Stimulated activated CD4-positive, alpha-beta T cell treated with anti-CD3 and anti-CD28 coated beads, Interleukin-1b, Interleukin-23, amount 100 ng/mL, for 24 hours (primary cell): ENCODE measurements around the gene SIPA1.
A peak's percentile ranks its signal among the peaks of the same experiment; 100 is the strongest.
"Not testable (repeated sequence)": the region's sequence is repeated elsewhere in the genome, so short reads cannot be mapped to it uniquely, and the experiment has no call there.

Source experiments
- DNase-seq, 4 experiments: peaks; one replicate each; pipeline ENCODE4 v3.0.0-alpha.2; 2020; ENCODE audit warnings: low read depth in 4 of 4, low spot score in 1 of 4

SIPA1 gene

GRCh38 chr11:65658174-65659021, 20.5 kb downstream of the SIPA1 start:
- DNase-seq, result no peak

DNA sequence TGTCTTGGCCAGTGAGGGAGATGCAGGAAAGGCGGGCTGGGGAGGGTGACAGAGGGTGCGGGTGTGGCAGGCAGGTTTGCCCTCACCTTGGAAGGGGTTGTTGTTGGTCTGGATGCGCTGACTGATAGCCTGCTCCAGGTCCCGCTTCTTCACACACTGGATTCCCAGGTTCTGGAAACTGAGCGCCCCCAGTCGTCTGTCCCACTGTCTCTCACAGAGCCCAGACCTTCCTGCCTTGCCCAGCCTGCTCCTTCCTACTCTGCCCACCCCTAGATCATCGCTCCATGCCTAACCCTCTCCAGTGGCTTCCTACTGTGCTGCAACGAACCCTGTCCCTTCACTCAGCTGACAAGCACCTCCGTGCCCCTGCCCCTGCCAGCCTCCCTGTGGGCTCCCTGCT, 22.1 kb downstream of the SIPA1 start:
- DNase-seq, result no peak

- not testable (repeated sequence) for DNase-seq
Measured at GRCh38 chr11:65660908-65661307, 23.0 kb downstream of the SIPA1 start.

- DNase-seq, result no peak
Measured at GRCh38 chr11:65661599-65662246, 23.8 kb downstream of the SIPA1 start.

DNA sequence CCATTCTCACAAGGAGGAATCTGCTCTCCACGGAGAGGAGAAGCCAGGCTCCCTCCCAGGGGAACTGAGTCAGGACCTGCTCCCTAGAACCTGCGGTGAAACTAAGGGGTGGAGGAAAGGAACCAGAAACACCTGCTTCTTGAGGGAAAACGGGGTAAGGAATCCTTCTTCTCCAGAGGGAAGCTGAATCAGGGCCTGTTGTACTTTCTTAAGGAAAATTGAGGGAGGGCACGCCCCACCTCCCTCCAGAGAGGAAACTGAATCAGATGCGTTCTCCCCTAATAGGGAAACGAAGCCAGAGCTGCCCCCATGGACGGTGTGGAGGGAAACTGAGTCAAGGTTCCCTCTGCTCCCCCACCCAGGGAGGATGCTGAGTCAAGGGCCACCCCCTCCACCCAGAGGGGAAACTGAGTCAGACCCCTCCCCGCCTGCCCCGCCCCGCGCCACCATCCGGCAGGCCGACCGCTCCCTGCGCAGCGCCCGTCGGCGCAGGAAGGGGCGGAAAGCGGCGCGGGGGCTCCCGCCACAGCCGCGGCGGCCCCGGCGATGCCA, 24.4 kb downstream of the SIPA1 start:
- no peak for DNase-seq

DNA sequence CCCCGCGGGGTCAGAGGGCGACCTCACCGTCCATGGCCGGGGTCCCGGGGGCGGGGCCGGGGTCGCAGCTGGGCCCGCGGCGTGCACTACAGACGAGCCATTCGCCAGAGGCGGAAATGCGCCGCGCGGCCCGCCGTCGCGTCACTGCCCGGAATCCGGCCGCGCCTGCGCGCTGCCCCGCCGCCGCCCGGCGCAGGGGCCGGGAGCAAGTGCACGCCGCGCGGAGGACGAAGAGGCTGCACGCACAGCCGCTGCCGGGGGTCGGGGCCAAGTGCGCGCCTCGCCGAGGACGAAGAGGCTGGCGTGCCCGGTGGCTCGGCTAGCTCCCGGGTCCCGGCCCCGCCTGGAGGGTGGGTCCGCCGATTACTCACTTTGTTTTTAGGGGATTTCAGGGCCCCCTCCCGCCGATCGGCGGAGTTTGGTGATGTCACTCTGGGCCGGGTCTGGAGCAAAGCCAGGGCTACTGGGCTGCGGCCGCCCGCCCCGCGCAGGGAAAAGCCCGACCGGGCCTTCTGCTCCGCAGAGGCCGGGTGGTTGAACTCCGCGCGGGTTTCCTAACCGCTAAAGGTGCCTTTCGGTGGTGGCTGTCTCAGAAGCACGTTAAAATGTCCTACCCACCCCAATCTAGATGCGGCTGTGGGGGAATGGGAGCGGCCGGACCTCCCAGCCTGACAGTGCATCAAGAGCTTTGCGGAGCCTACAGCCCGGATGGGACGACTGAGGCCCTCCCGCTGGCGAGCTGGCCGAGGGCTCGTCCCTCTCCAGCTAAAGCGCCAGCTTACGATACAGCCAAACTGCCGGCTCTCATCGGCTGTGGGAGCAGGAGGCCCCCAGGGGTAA, 25.1 kb downstream of the SIPA1 start, which contains the start of gene RELA:
Gene RELA, minus strand, starts transcription at position 118 of the 840 bp plus-strand sequence. Its CDS starts 84 bp downstream, at position 34.
- DNase-seq, result peak; percentile 66 to 87 (median 78)

GRCh38 chr11:65663639-65664200, 25.8 kb downstream of the SIPA1 start:
- no peak for DNase-seq

DNA sequence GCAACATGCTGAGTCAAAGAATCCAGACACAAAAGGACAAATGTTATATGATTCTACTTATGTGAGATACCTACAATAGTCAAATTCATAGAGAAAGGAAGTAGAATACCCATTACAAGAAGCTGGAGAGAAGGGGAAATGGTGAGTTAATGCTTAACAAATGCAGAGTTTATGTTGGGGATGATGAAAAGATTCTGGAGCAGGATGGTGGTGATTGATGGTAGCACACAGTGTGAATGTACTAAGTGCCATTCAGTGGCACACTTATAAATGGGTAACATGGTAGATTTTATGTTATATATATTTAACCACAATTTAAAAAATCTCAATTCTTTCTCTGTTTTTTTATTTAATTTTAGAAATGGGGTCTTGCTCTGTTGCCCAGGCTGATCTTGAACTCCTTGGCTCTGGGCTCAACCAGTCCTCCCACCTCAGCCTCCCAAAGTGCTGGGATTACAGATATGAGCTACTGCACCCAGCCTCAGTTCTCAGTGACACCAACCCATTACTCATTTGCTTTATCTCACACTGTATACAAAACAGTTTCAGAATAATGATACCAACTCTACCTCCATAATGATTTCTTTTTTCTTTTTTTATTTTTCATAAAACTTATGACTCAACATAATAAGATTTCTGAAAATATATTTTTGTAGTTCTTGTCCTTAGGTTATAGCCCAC, 34.4 kb downstream of the SIPA1 start:
- no peak for DNase-seq

DNA sequence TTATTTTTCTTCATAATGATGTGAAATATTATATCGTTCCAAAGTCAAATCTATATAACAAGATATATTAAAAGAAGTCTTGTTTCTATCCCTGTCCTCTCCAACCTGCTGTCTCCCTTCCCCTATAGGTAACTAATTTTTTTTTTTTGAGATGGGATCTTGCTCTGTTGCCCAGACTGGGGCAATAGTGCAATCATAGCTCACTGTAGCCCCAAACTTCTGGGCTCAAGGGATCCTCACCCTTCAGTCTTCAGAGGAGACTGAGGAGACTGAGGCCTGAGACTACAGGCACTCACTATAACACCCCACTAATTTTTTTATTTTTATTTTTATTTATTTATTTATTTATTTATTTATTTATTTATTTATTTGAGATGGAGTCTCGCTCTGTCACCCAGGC, 35.1 kb downstream of the SIPA1 start:
- no peak for DNase-seq

GRCh38 chr11:65680192-65680743, 42.4 kb downstream of the SIPA1 start:
- no peak for DNase-seq

- not testable (repeated sequence) for DNase-seq
Measured at GRCh38 chr11:65683480-65683879, 45.6 kb downstream of the SIPA1 start.

DNA sequence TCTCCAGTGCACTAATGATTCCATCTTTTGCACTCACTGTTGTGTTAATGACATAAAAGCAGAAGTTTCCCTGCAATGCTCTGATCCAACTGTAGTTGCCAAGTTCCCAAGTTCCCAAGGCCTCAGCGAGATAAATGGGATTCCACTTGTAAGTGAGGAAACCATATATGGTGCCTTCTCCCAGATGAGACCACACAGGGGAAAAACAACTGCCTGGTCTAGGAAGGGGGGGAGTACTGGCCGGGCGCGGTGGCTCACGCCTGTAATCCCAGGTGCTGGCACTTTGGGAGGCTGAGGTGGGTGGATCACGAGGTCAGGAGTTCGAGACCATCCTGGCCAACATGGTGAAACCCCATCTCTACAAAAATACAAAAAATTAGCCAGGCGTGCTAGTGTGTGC, 48.1 kb downstream of the SIPA1 start:
- no peak for DNase-seq

- not testable (repeated sequence) for DNase-seq
Measured at GRCh38 chr11:65691847-65692246, 53.9 kb downstream of the SIPA1 start.

GRCh38 chr11:65692367-65692766, 54.5 kb downstream of the SIPA1 start:
- no peak for DNase-seq

GRCh38 chr11:65695459-65696241, 57.7 kb downstream of the SIPA1 start:
- DNase-seq, result no peak

DNA sequence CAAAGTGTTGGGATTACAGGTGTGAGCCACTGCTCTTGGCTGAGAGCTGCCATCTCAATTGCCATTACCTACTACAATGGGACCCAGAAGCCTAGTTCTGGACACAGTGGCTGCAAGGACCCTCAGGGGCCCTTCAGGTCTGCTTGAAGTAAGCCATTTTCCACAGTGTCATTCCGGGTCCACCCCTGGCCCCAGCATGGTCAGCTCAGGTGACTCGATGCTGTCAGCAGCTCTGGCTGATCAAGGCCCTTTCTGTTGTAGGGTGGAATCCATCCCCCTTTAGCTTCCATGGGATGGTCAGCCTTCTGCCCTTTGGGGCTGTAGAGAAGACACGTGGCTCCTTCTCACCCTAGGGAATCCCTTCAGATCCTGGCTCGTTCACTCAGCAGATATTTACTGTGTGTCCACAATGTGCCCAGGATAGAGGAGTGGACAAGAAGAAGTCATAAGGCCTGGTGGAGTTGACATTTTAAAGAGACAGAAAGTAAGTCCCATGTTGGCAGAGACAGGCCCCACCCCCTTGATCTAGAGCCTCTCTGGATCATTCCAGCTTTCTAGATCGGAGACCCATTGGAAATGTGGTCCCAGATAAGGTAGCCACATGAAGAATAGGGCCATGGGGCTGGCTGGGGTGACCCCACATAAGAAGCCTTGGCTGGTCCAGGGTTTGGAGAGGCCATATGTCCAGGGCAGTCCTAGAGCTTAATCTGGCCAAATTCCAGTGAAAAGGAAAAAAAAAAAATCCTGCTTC, 59.1 kb downstream of the SIPA1 start:
- no peak for DNase-seq

GRCh38 chr11:65698205-65698604, 60.3 kb downstream of the SIPA1 start:
- no peak for DNase-seq

- DNase-seq, result no peak
Measured at GRCh38 chr11:65699306-65699705, 61.4 kb downstream of the SIPA1 start.

DNA sequence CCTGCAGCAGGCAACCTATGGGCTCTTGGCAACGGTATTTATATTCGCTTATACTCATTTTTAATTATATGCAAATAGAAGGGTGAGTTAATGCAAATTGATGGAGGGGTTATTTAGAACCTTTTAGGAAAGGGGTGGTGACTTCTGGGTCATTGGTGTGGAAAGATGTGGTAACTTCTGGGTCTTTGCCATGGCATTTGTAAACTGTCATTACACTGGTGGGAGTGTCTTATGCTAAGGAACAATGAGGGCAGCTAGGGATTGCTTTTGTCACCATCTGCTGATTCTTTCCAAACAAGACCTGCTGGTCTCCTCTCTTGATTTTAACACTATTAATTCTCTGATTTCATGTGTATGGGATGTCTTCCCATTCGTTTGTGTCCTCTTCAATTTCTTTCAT, 62.5 kb downstream of the SIPA1 start:
- no peak for DNase-seq
